Loucy (cell line): ENCODE results near the gene FGFRL1.
"Not testable (repeated sequence)": the region's sequence is repeated elsewhere in the genome, so short reads cannot be mapped to it uniquely, and the experiment has no call there.

Experiments
- H2AFZ ChIP-seq: fragments of 200-600 bp; sonication (generic); 2 replicates; pipeline ENCODE4 v1.6.0; 2016; ENCODE audit warnings: antibody characterized with exemption, mild to moderate bottlenecking, low read length, moderate library complexity
- H3F3A ChIP-seq: fragments of 200-600 bp; 2 replicates; pipeline ENCODE4 v1.6.0; 2016; ENCODE audit warnings: antibody characterized with exemption, low read depth, mild to moderate bottlenecking
- H3K27me3 ChIP-seq: fragments of 200-600 bp; sonication (generic); 2 replicates; pipeline ENCODE4 v1.6.1; 2014; ENCODE audit warnings: low read length, mild to moderate bottlenecking; ENCODE audit not compliant: insufficient read depth, poor library complexity, severe bottlenecking
- H3K36me3 ChIP-seq: fragments of 200-600 bp; sonication (generic); 2 replicates; pipeline ENCODE4 v1.6.1; 2016; ENCODE audit warnings: low read length; ENCODE audit not compliant: insufficient read depth
- H3K4me1 ChIP-seq: fragments of 200-600 bp; sonication (generic); 2 replicates; pipeline ENCODE4 v1.5.1; 2014; ENCODE audit warnings: low read length, mild to moderate bottlenecking; ENCODE audit not compliant: insufficient read depth, poor library complexity, severe bottlenecking
- H3K4me2 ChIP-seq: fragments of 200-600 bp; sonication (generic); 2 replicates; pipeline ENCODE4 v1.6.0; 2014; ENCODE audit warnings: antibody characterized with exemption, low read length, low read depth, mild to moderate bottlenecking; ENCODE audit not compliant: poor library complexity, severe bottlenecking
- H3K4me3 ChIP-seq: fragments of 200-600 bp; sonication (generic); 2 replicates; pipeline ENCODE4 v1.5.1; 2014; ENCODE audit warnings: low read length, mild to moderate bottlenecking, mixed read lengths; ENCODE audit not compliant: poor library complexity, severe bottlenecking
- H3K79me2 ChIP-seq: fragments of 200-600 bp; sonication (generic); 2 replicates; pipeline ENCODE4 v1.6.1; 2014; ENCODE audit warnings: low read length; ENCODE audit not compliant: insufficient read depth
- H3K9ac ChIP-seq: fragments of 200-600 bp; sonication (generic); 2 replicates; pipeline ENCODE4 v1.6.0; 2014; ENCODE audit warnings: mild to moderate bottlenecking, low read depth, low read length, moderate library complexity; ENCODE audit not compliant: poor library complexity, severe bottlenecking
- H3K9me2 ChIP-seq: fragments of 200-600 bp; sonication (generic); replicated peaks from 2 replicates; pipeline ENCODE4 v1.6.1; 2016; ENCODE audit warnings: low read depth, low read length, mixed read lengths
- H3K9me3 ChIP-seq: fragments of 200-600 bp; sonication (generic); 2 replicates; pipeline ENCODE4 v1.6.1; 2014; ENCODE audit warnings: mild to moderate bottlenecking, antibody characterized with exemption, low read length, low read depth; ENCODE audit not compliant: insufficient read depth
- H4K20me1 ChIP-seq: fragments of 200-600 bp; sonication (generic); 2 replicates; pipeline ENCODE4 v1.6.0; 2014; ENCODE audit warnings: antibody characterized with exemption, low read length, mild to moderate bottlenecking; ENCODE audit not compliant: insufficient read depth, poor library complexity, severe bottlenecking
- CTCF ChIP-seq: fragments of 200-600 bp; sonication (generic); conservative IDR thresholded peaks from 2 replicates; pipeline ENCODE4 v1.5.1; 2014; ENCODE audit warnings: mild to moderate bottlenecking, antibody characterized with exemption, low read length
- EZH2phosphoT487 ChIP-seq: fragments of 200-600 bp; IDR thresholded peaks from 2 replicates; pipeline ENCODE4 v1.6.1; 2018; ENCODE audit warnings: antibody characterized with exemption, mild to moderate bottlenecking, moderate library complexity, borderline replicate concordance

The FGFRL1 gene

DNA sequence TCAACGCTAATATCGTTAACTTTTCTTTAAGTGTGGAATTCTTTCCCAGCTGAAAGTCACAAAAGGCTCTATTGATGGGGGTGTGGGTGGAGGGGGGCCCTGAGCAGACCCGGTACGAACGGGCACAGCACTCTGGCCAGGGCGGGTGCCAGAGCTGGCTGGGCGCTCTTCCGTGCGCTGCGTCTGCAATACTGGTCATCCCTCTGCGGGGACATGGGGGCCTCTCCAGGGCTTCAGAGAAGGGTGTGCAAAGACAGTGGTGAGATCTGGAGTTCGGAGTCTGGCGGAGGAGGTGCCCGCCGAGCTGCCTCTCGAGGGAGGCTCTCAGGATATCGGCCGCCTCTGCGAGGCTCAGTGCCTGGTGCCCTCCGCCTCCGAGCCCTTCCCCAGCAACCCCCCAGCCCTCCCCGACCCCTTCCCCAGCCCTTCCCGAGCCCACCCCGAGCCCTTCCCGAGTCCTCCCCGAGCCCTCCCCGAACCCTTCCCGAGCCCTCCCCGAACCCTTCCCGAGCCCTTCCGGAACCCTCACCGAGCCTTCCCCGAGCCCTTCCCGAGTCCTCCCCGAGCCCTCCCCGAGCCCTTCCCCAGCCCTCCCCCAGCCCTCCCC is 34.3 kb downstream of the FGFRL1 start:
- H3K79me2 ChIP-seq, result no peaks in the 10 kb centered on the region
- no peaks in the 10 kb centered on the region for H3F3A ChIP-seq
- H3K36me3 ChIP-seq, result no peaks in the 10 kb centered on the region
- H3K4me3 ChIP-seq, result no peak overlapping the region
- no peaks in the 10 kb centered on the region for H4K20me1 ChIP-seq
- no peaks in the 10 kb centered on the region for H3K27me3 ChIP-seq
- H3K9me3 ChIP-seq, result peaks cover 14% of the 10 kb centered on the region; the same call in 1 of the 2 replicates
- no peak overlapping the region for H2AFZ ChIP-seq
- no peak overlapping the region for H3K4me2 ChIP-seq
- TF ChIP-seq EZH2phosphoT487 (no peak), CTCF (no peak)
- no peaks in the 10 kb centered on the region for H3K4me1 ChIP-seq
- H3K9ac ChIP-seq, result no peak overlapping the region
- H3K9me2 ChIP-seq, result no peaks in the 10 kb centered on the region

DNA sequence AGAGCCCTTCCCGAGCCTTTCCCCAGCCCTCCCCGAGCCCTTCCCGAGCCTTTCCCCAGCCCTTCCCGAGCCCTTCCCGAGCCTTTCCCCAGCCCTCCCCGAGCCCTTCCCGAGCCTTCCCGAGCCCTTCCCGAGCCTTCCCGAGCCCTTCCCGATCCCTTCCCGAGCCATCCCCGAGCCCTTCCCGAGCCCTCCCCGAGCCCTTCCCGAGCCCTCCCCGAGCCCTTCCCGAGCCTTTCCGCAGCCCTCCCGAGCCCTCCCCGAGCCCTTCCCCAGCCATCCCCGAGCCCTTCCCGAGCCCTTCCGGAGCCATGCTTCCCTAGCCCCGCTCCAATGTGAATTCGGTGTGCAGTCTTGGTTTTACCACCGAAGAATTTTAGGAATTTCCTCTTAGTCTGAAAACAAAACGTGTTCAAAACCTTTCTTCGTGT is 35.2 kb downstream of the FGFRL1 start:
- H3K9me2 ChIP-seq, H3K27me3 ChIP-seq, H3K4me2 ChIP-seq, H3K79me2 ChIP-seq, H3K36me3 ChIP-seq, H3K9ac ChIP-seq, H2AFZ ChIP-seq, H3F3A ChIP-seq, H4K20me1 ChIP-seq, H3K4me3 ChIP-seq, H3K4me1 ChIP-seq: not testable (repeated sequence)
- peaks cover 14% of the 10 kb centered on the region; the same call in 1 of the 2 replicates for H3K9me3 ChIP-seq

DNA sequence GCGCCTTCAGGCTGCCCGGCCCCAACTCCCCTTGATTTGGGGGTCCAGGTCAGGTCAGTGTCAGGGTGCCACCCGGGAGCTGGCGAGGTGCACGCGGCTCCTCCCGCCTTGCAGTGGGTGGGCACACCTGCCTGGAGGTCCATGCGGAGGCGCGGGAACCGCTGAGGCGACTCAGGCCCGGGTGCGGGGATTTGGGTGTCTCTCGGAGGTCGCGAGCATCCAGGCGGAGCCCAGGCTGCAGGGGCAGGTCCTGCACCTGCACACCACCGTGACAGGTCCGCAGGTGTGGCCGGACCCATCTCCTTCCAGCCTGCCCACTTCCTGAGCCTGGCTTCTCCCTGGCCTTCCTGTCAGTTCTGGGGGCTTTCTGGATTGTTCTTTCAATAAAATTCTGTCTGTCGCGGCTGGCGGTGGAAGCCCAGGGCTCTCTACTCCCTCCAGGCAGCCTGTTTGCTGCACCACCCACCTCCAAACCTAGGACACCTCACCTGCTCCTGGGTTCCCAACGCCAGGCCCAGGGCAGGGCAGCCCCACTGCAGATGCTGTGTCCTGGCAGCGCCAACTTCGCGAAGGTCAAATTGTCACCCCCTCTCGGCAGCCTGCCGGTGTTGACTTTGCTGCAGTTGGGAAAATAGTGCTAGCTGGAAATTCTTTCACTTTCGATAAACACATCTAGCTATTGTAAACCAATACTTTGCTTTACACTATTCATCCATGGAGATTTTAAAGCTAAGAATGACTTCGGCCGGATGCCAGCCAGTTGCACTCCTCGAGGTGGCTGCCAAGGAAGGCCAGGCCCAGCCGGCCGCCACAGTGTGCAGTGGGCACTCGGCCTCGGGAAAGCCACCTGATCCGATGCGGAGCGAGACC is 35.9 kb downstream of the FGFRL1 start:
- H3F3A ChIP-seq, result no peaks in the 10 kb centered on the region
- no peaks in the 10 kb centered on the region for H3K4me1 ChIP-seq
- no peaks in the 10 kb centered on the region for H3K36me3 ChIP-seq
- H3K27me3 ChIP-seq, result no peaks in the 10 kb centered on the region
- TF ChIP-seq CTCF, result no peak
- TF ChIP-seq EZH2phosphoT487, result no peak
- no peak overlapping the region for H3K4me2 ChIP-seq
- H2AFZ ChIP-seq, result no peak overlapping the region
- H3K9ac ChIP-seq, result no peak overlapping the region
- peaks cover 14% of the 10 kb centered on the region; the same call in 1 of the 2 replicates for H3K9me3 ChIP-seq
- H4K20me1 ChIP-seq, result no peaks in the 10 kb centered on the region
- H3K4me3 ChIP-seq, result no peak overlapping the region
- no peaks in the 10 kb centered on the region for H3K79me2 ChIP-seq
- no peaks in the 10 kb centered on the region for H3K9me2 ChIP-seq
